Mammary epithelial cell (primary cell): Measurements from ENCODE around the gene TXNDC16.

Experiments
- CTCF ChIP-seq, 2 donors: IDR thresholded peaks in 1 of 2; conservative IDR thresholded peaks in 1 of 2; 2 replicates each; pipeline ENCODE4 v1.5.1; 2011 to 2012; ENCODE audit warnings: inconsistent platforms in 2 of 2, low read length in 2 of 2, mild to moderate bottlenecking in 2 of 2, control low read depth in 1 of 2, low read depth in 1 of 2; ENCODE audit not compliant: insufficient read depth in 1 of 2; ENCODE audit errors: extremely low read depth in 1 of 2
- EZH2 ChIP-seq: IDR thresholded peaks from 2 replicates; pipeline ENCODE4 v1.6.1; 2012; ENCODE audit warnings: low read length, inconsistent platforms, borderline replicate concordance

DNA sequence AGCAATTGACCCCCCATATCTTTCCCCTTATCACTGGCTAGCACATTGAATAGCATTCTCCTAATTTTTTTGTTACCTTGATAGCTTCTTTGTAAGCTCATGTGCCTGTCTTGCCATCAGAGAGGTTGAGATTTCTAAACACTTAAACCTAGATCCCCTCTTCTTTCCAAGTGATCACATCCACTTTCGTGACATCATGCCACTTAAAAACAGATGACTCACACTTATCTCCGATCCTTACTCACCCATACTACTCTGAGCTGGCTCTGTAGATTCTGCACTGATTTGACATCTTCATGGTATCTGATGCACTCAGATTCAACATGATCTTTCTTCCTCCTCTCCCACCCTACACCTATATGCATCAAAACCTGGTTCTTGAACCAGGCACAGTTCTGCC is 10.8 kb upstream of the TXNDC16 start:
- TF ChIP-seq CTCF (conservative IDR thresholded peaks at IDR 0.05 in 1 of 2, IDR thresholded peaks at IDR 0.05 in 1 of 2; ENCODE audit: extremely low read depth in 1 of 2, insufficient read depth in 1 of 2, low read depth in 1 of 2, low read length in 2 of 2): no peak
- no peak for TF ChIP-seq EZH2
